Endothelial cell of umbilical vein (primary cell): ENCODE results near the gene CMIP. TPM values are rescaled to one million over a fixed set of nuclear protein-coding genes. Genes with fewer than 3 reads are reported as not detected.

Experiments
- BruUV-seq: library from RNA; stranded (reverse); fragments of 400-500 nt; replicated peaks from 2 replicates; lab custom pipeline; 2021; lab: Mats Ljungman, UMichigan
- CTCF ChIA-PET: fragments of 300-600, 350-600 bp; sonication (Branson Sonifier 250); formaldehyde crosslinking; loops from one replicate; lab custom pipeline; 2021; ENCODE audit warnings: antibody characterized with exemption, inconsistent platforms; lab: Charles Lee
- POLR2A ChIA-PET: fragments of 300-600, 350-600 bp; sonication (Branson Sonifier 250); formaldehyde crosslinking; loops from one replicate; lab custom pipeline; 2021; ENCODE audit warnings: antibody characterized with exemption, inconsistent platforms; lab: Charles Lee
- DNase-seq: peaks from one replicate; pipeline ENCODE4 v3.0.0-alpha.2; 2011; ENCODE audit warnings: low read depth, low spot score
- FAIRE-seq: peaks from 2 replicates; lab custom pipeline; 2011; peaks lifted over from hg19 to GRCh38; lab: Jason Lieb, UNC
- H2AFZ ChIP-seq: 2 replicates; pipeline ENCODE4 v1.6.0; 2012; ENCODE audit warnings: low read depth, low read length, control low read depth, inconsistent platforms
- H3K27ac ChIP-seq: 2 replicates; pipeline ENCODE4 v1.5.1; 2011; ENCODE audit warnings: low read depth, mild to moderate bottlenecking, control low read depth, low read length, moderate library complexity; ENCODE audit not compliant: insufficient read depth
- H3K27me3 ChIP-seq, 2 experiments: 2 replicates each; pipeline versions ENCODE4 v1.6.0 to v1.6.1; 2011; ENCODE audit warnings: low read length in 2 of 2, mixed read lengths in 1 of 2; ENCODE audit not compliant: control insufficient read depth in 2 of 2, insufficient read depth in 2 of 2
- H3K36me3 ChIP-seq, 2 experiments: 2 replicates in 1 of 2; 3 replicates in 1 of 2; pipeline ENCODE4 v1.5.1; 2011; ENCODE audit warnings: low read length in 2 of 2, mild to moderate bottlenecking in 1 of 2, moderate library complexity in 1 of 2; ENCODE audit not compliant: control insufficient read depth in 2 of 2, insufficient read depth in 2 of 2; ENCODE audit errors: extremely low read depth in 1 of 2
- H3K4me1 ChIP-seq: 3 replicates; pipeline ENCODE4 v1.5.1; 2011; ENCODE audit warnings: mild to moderate bottlenecking, low read length; ENCODE audit not compliant: control insufficient read depth, insufficient read depth; ENCODE audit errors: extremely low read depth
- H3K4me2 ChIP-seq: 2 replicates; pipeline ENCODE4 v1.6.1; 2011; ENCODE audit warnings: low read length, control low read depth, mixed read lengths; ENCODE audit not compliant: insufficient read depth
- H3K4me3 ChIP-seq, 3 experiments: fragments of 200-600 bp in 1 of 3; sonication (generic), shearing (Covaris generic) in 1 of 3; replicated peaks in 1 of 3; 2 replicates each; pipeline ENCODE4 v1.5.1; 2011 to 2016; ENCODE audit warnings: control low read depth in 3 of 3, low read length in 3 of 3, mild to moderate bottlenecking in 2 of 3, inconsistent platforms in 1 of 3, low read depth in 1 of 3, moderate library complexity in 1 of 3; ENCODE audit not compliant: insufficient read depth in 1 of 3
- H3K79me2 ChIP-seq: 2 replicates; pipeline ENCODE4 v1.6.0; 2012; ENCODE audit warnings: low read length, inconsistent platforms; ENCODE audit not compliant: control insufficient read depth, insufficient read depth
- H3K9ac ChIP-seq: replicated peaks from 2 replicates; pipeline ENCODE3; 2011; ENCODE audit warnings: low read length, control low read depth; ENCODE audit not compliant: insufficient read depth; ENCODE audit errors: extremely low read depth
- H3K9me1 ChIP-seq: replicated peaks from 3 replicates; pipeline ENCODE4 v1.6.0; 2011; ENCODE audit warnings: mild to moderate bottlenecking, low read length; ENCODE audit not compliant: control insufficient read depth, insufficient read depth; ENCODE audit errors: extremely low read depth
- H3K9me3 ChIP-seq: replicated peaks from 2 replicates; pipeline ENCODE4 v1.5.1; 2012; ENCODE audit warnings: low read length, inconsistent platforms; ENCODE audit not compliant: control insufficient read depth, insufficient read depth
- H4K20me1 ChIP-seq: replicated peaks from 2 replicates; pipeline ENCODE3; 2011; ENCODE audit warnings: mild to moderate bottlenecking, low read length; ENCODE audit not compliant: control insufficient read depth, insufficient read depth; ENCODE audit errors: extremely low read depth
- EZH2 ChIP-seq: IDR thresholded peaks from 2 replicates; pipeline ENCODE4 v1.6.1; 2012; ENCODE audit warnings: borderline replicate concordance, low read depth, mild to moderate bottlenecking, moderate library complexity, low read length, inconsistent platforms; ENCODE audit not compliant: severe bottlenecking
- GATA2 ChIP-seq: IDR thresholded peaks from 2 replicates; pipeline ENCODE4 v1.7.0; 2011; ENCODE audit warnings: low read depth, mild to moderate bottlenecking, moderate library complexity, mixed read lengths, low read length; ENCODE audit not compliant: insufficient read length, insufficient read depth
- MYC ChIP-seq: IDR thresholded peaks from one replicate; pipeline ENCODE4 v1.6.1; 2011; ENCODE audit warnings: mild to moderate bottlenecking, low read depth, low read length
- dilution Hi-C: fragments of 300-500 bp; cut with MboI; formaldehyde crosslinking; loops from one replicate; pipeline ENCODE4 v1.15.0; 2019; ENCODE audit warnings: low sequenced_read_pairs; ENCODE audit not compliant: extremely low pct_ligation_motif_present
- intact Hi-C: fragments of 100-400 bp; cut with micrococcal nuclease; formaldehyde crosslinking; loops from one replicate; pipeline ENCODE4 v1.10.0; 2022
- polyA plus RNA-seq, 4 experiments: library from polyadenylated mRNA; depleted of rRNA in 3 of 4; stranded (reverse) in 3 of 4; unstranded in 1 of 4; fragments of >200 nt; gene quantifications; 2 replicates each; pipeline versions ENCODE4 v1.2.1 to v1.2.3, GENCODE V29; 2011 to 2012; ENCODE audit warnings: missing spikeins in 1 of 4
- total RNA-seq: library from RNA; stranded (reverse); gene quantifications from 2 replicates; pipeline ENCODE4 v1.2.3, GENCODE V29; 2021
- TF ChIP-seq, protein P1 (sequence below), 2 donors: IDR thresholded peaks; 1 replicate in 1 of 2; 2 replicates in 1 of 2; pipeline ENCODE4 v1.5.1; 2011; ENCODE audit warnings: low read length in 2 of 2, mild to moderate bottlenecking in 2 of 2, moderate library complexity in 2 of 2, control low read depth in 1 of 2, inconsistent platforms in 1 of 2, low read depth in 1 of 2; ENCODE audit not compliant: insufficient read depth in 1 of 2; ENCODE audit errors: extremely low read depth in 1 of 2

CMIP gene
- total and polyA plus RNA-seq, 2 donors (not counting 3 experiments of a cell fraction or from before 2014, with no cell fraction given): 29.0 to 101 TPM

- TF ChIP-seq MYC (no peak), EZH2 (no peak), GATA2 (no peak)
- TF ChIP-seq, protein P1, sequence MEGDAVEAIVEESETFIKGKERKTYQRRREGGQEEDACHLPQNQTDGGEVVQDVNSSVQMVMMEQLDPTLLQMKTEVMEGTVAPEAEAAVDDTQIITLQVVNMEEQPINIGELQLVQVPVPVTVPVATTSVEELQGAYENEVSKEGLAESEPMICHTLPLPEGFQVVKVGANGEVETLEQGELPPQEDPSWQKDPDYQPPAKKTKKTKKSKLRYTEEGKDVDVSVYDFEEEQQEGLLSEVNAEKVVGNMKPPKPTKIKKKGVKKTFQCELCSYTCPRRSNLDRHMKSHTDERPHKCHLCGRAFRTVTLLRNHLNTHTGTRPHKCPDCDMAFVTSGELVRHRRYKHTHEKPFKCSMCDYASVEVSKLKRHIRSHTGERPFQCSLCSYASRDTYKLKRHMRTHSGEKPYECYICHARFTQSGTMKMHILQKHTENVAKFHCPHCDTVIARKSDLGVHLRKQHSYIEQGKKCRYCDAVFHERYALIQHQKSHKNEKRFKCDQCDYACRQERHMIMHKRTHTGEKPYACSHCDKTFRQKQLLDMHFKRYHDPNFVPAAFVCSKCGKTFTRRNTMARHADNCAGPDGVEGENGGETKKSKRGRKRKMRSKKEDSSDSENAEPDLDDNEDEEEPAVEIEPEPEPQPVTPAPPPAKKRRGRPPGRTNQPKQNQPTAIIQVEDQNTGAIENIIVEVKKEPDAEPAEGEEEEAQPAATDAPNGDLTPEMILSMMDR (IDR thresholded peaks at IDR 0.05; ENCODE audit: extremely low read depth in 1 of 2, insufficient read depth in 1 of 2, low read depth in 1 of 2, low read length in 2 of 2): no peak
- intact Hi-C loops: no loop called here
- FAIRE-seq (no peak), DNase-seq (no peak)
- ChIA-PET POLR2A (no interaction called here), CTCF (interaction anchor here (0.7 kb wide), 1 partner anchor 62 kb away, joined by 3 read pairs; no protein-coding TSS in a partner anchor)
- H3K9ac ChIP-seq: no peak overlapping the region
- no peak overlapping the region for H2AFZ ChIP-seq
- no peaks in the 10 kb centered on the region for H4K20me1 ChIP-seq
- H3K36me3 ChIP-seq: no peaks in the 10 kb centered on the region
- dilution Hi-C loops: no loop called here
- H3K79me2 ChIP-seq: no peaks in the 10 kb centered on the region
- no peaks in the 10 kb centered on the region for H3K9me3 ChIP-seq
- BruUV-seq: no TSS peak
- no peak overlapping the region for H3K4me2 ChIP-seq
- no peak overlapping the region for H3K27ac ChIP-seq
- no peak overlapping the region for H3K4me3 ChIP-seq
- no peaks in the 10 kb centered on the region for H3K9me1 ChIP-seq
- no peaks in the 10 kb centered on the region for H3K4me1 ChIP-seq
- H3K27me3 ChIP-seq: no peaks in the 10 kb centered on the region
Observed at GRCh38 chr16:81431554-81432353, 12.9 kb upstream of the CMIP start.
